HL-60 (cell line): ENCODE results near the gene TMEM39B.
A peak's percentile ranks its signal among the peaks of the same experiment; 100 is the strongest.
"Not testable (repeated sequence)": the region's sequence is repeated elsewhere in the genome, so short reads cannot be mapped to it uniquely, and the experiment has no call there.

Source experiments
- DNase-seq, 2 experiments: peaks; one replicate each; pipeline ENCODE4 v3.0.0-alpha.2; 2010 to 2020; ENCODE audit warnings: low read depth in 1 of 2, low spot score in 1 of 2
- H3K27ac ChIP-seq: fragments of 250-450 bp; sonication (Bioruptor Pico); replicated peaks from 2 replicates; pipeline ENCODE4 v1.5.1; 2020; ENCODE audit warnings: mild to moderate bottlenecking, moderate library complexity
- H3K27me3 ChIP-seq: fragments of 250-450 bp; sonication (Bioruptor Pico); 2 replicates; pipeline ENCODE4 v1.5.1; 2021; ENCODE audit warnings: mild to moderate bottlenecking, moderate library complexity; ENCODE audit not compliant: insufficient read depth, poor library complexity, severe bottlenecking
- H3K4me3 ChIP-seq: replicated peaks from 2 replicates; pipeline ENCODE4 v1.5.1; 2011; ENCODE audit warnings: mild to moderate bottlenecking, control low read depth, low read length; ENCODE audit not compliant: insufficient read depth
- CTCF ChIP-seq: IDR thresholded peaks from one replicate; pipeline ENCODE4 v1.5.1; 2011; ENCODE audit warnings: low read length, control low read depth, inconsistent platforms; ENCODE audit not compliant: insufficient read depth
- GABPA ChIP-seq: IDR thresholded peaks from 2 replicates; pipeline ENCODE4 v1.6.1; 2012; ENCODE audit warnings: low read depth
- POLR2AphosphoS5 ChIP-seq: IDR thresholded peaks from 2 replicates; pipeline ENCODE4 v1.6.1; 2012; ENCODE audit warnings: low read depth
- REST ChIP-seq: IDR thresholded peaks from 2 replicates; pipeline ENCODE4 v1.6.1; 2012; ENCODE audit warnings: low read depth; ENCODE audit not compliant: insufficient replicate concordance
- SPI1 ChIP-seq: IDR thresholded peaks from 2 replicates; pipeline ENCODE4 v1.6.1; 2012; ENCODE audit warnings: low read depth, mild to moderate bottlenecking, borderline replicate concordance

The TMEM39B gene

GRCh38 chr1:32122151-32122550 lies 49.4 kb downstream of the TMEM39B start:
- Histone ChIP-seq H3K4me3 (no peak overlapping the region), H3K27me3 (no peaks in the 10 kb centered on the region), H3K27ac (peak overlapping the region; percentile 37)
- TF ChIP-seq SPI1 (peak; percentile 97), REST (no peak), POLR2AphosphoS5 (no peak), GABPA (no peak), CTCF (no peak)
- DNase-seq: no peak

- not testable (repeated sequence) for H3K27ac ChIP-seq, H3K4me3 ChIP-seq, DNase-seq, H3K27me3 ChIP-seq
Observed at GRCh38 chr1:32123361-32123760, 50.6 kb downstream of the TMEM39B start.

GRCh38 chr1:32125313-32125712 lies 52.6 kb downstream of the TMEM39B start:
- no peaks in the 10 kb centered on the region for H3K27me3 ChIP-seq
- H3K27ac ChIP-seq: no peak overlapping the region
- no peak for DNase-seq
- no peak overlapping the region for H3K4me3 ChIP-seq
- no peak for TF ChIP-seq REST
- TF ChIP-seq GABPA: no peak
- no peak for TF ChIP-seq CTCF
- TF ChIP-seq SPI1: no peak
- no peak for TF ChIP-seq POLR2AphosphoS5

- Histone ChIP-seq H3K27me3 (no peaks in the 10 kb centered on the region), H3K27ac (no peak overlapping the region), H3K4me3 (no peak overlapping the region)
- DNase-seq: no peak
- no peak for TF ChIP-seq GABPA
- TF ChIP-seq SPI1: peak; percentile 59; the same call in 1 of the 2 replicates
Observed at GRCh38 chr1:32126770-32127169, 54.0 kb downstream of the TMEM39B start.

- no peak for DNase-seq
- no peaks in the 10 kb centered on the region for H3K27me3 ChIP-seq
- no peak for TF ChIP-seq GABPA
- TF ChIP-seq CTCF: no peak
- no peak for TF ChIP-seq REST
- TF ChIP-seq POLR2AphosphoS5: no peak
- H3K27ac ChIP-seq: peak overlapping the region; percentile 39
- no peak overlapping the region for H3K4me3 ChIP-seq
Observed at GRCh38 chr1:32127409-32128198, 54.9 kb downstream of the TMEM39B start.
